Pancreas (tissue), 10 donors: ENCODE results near the gene SIGLEC8. TPM values are rescaled to one million over a fixed set of nuclear protein-coding genes. Genes with fewer than 3 reads are reported as not detected.
"Not testable (repeated sequence)": the region's sequence is repeated elsewhere in the genome, so short reads cannot be mapped to it uniquely, and the experiment has no call there.

Experiments
- ATAC-seq, 4 donors: fragments of 200-7000 bp; cut with Tn5 transposase; one replicate each; pipeline versions ENCODE4 v1.8.0 to v1.9.1; 2020; ENCODE audit warnings: mild to moderate bottlenecking in 4 of 4, moderate library complexity in 4 of 4
- DNase-seq, 6 donors: peaks; one replicate each; pipeline ENCODE4 v3.0.0-alpha.2; 2020
- FAIRE-seq: peaks from 2 replicates; lab custom pipeline; 2012; peaks lifted over from hg19 to GRCh38; lab: Jason Lieb, UNC
- H3K27ac ChIP-seq, 4 donors: fragments of 200-600 bp; sonication (generic); 1 replicate in 3 of 4; 2 replicates in 1 of 4; pipeline versions ENCODE4 v1.5.0 to v1.8.0; 2020
- H3K27me3 ChIP-seq, 4 donors: fragments of 200-600 bp; one replicate each; pipeline ENCODE4 v1.8.0; 2021
- H3K36me3 ChIP-seq, 3 donors: fragments of 200-600 bp; sonication (generic) in 1 of 3; one replicate each; pipeline versions ENCODE4 v1.5.0 to v1.8.0; 2020 to 2021
- H3K4me1 ChIP-seq, 3 donors: fragments of 200-600 bp; one replicate each; pipeline ENCODE4 v1.8.0; 2021
- H3K4me3 ChIP-seq, 4 donors: fragments of 200-600 bp; sonication (generic) in 2 of 4; one replicate each; pipeline versions ENCODE4 v1.5.0 to v1.8.0; 2020 to 2021
- H3K9me3 ChIP-seq, 4 donors: fragments of 200-600 bp; one replicate each; pipeline ENCODE4 v1.8.0; 2021
- WGBS, 2 donors: extraction: QIAGEN DNeasy Blood & Tissue Kit; methylation state at CpG; one replicate each; pipeline ENCODE4 v1.1.7; 2013; 5-methylcytosine and 5-hydroxymethylcytosine counted together
- intact Hi-C, 3 donors: fragments of 100-400 bp; cut with DNase I; formaldehyde crosslinking; loops; one replicate each; pipeline versions ENCODE4 v1.11.1 to v1.14.2; 2022
- polyA plus RNA-seq, 2 donors: library from polyadenylated mRNA; stranded (reverse); fragments of 200-250 nt; gene quantifications; one replicate each; pipeline ENCODE4 v1.2.3, GENCODE V29; 2013
- total RNA-seq, 6 donors: library from RNA; stranded (reverse); fragmentation: NEBNext Ultra II Directional in 4 of 6; extraction: Animal tissue kit (Norgen Biotek cat#: 25700) in 4 of 6; gene quantifications; one replicate each; pipeline versions ENCODE4 v1.2.1 to v1.2.4, GENCODE V29; 2021 to 2023
- TF ChIP-seq, protein P1 (sequence below), 4 donors: fragments of 200-600 bp; sonication (generic) in 3 of 4; IDR thresholded peaks; one replicate each; pipeline versions ENCODE4 v1.5.0 to v1.8.0; 2021; ENCODE audit warnings: antibody characterized with exemption in 4 of 4
- donor health status: healthy with polysubstance abuse.
- donor health status: DM: no; HTN: no; CAD: no; lungs with moderate emphysema.
- donor health status: DM: no; HTN: no; CAD: no.
- donor health status: control.
- donor health status: control.
- donor health status: Bipolar disorder and iron deficiency.
- donor health status: DM: yes; HTN: yes; CAD: no.
- donor health status: DM: no; HTN: no; CAD: no.
- donor health status: DM: no; HTN: no; CAD: no.
- donor health status: DM: yes; HTN: yes; CAD: no.

Gene SIGLEC8
- total and polyA plus RNA-seq, 8 donors = 0.07 to 3.8 (median 0.20) TPM; not detected in 2

DNA sequence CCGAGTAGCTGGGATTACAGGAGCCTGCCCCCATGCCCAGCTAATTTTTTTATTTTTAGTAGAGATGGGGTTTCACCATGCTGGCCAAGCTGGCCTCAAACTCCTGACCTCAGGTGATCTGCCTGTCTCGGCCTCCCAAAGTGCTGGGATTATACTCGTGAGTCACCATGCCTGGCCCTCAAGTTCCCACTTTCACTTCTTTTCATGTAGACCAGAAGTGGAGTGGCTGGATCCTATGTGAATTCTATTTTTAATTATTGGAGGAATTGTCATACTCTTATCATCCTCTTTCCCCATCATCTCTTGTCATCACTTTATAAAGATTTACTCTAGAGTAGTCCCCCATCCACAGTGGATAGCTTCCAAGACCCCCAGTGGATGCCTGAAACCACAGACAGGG, 28.0 kb downstream of the SIGLEC8 start:
- intact Hi-C loops = no loop called here
- no peak for FAIRE-seq
- Histone ChIP-seq H3K4me3 (no peak overlapping the region), H3K36me3 (no peaks in the 10 kb centered on the region), H3K4me1 (no peaks in the 10 kb centered on the region), H3K27me3 (no peaks in the 10 kb centered on the region), H3K27ac (no peak overlapping the region), H3K9me3 (no peaks in the 10 kb centered on the region)
- 31 to 40% methylated on average over 3 of the region's 3 CpGs for WGBS, 2 donors
- ATAC-seq = no peak
- TF ChIP-seq, protein P1, sequence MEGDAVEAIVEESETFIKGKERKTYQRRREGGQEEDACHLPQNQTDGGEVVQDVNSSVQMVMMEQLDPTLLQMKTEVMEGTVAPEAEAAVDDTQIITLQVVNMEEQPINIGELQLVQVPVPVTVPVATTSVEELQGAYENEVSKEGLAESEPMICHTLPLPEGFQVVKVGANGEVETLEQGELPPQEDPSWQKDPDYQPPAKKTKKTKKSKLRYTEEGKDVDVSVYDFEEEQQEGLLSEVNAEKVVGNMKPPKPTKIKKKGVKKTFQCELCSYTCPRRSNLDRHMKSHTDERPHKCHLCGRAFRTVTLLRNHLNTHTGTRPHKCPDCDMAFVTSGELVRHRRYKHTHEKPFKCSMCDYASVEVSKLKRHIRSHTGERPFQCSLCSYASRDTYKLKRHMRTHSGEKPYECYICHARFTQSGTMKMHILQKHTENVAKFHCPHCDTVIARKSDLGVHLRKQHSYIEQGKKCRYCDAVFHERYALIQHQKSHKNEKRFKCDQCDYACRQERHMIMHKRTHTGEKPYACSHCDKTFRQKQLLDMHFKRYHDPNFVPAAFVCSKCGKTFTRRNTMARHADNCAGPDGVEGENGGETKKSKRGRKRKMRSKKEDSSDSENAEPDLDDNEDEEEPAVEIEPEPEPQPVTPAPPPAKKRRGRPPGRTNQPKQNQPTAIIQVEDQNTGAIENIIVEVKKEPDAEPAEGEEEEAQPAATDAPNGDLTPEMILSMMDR (IDR thresholded peaks at IDR 0.05) = no peak
- DNase-seq = no peak

GRCh38 chr19:51427201-51427600, 31.1 kb downstream of the SIGLEC8 start:
- ATAC-seq = no peak
- Histone ChIP-seq H3K36me3 (no peaks in the 10 kb centered on the region), H3K27ac (no peak overlapping the region), H3K9me3 (no peaks in the 10 kb centered on the region), H3K4me1 (no peaks in the 10 kb centered on the region), H3K4me3 (no peak overlapping the region), H3K27me3 (no peaks in the 10 kb centered on the region)
- TF ChIP-seq, protein P1 (IDR thresholded peaks at IDR 0.05) = no peak
- FAIRE-seq = no peak
- intact Hi-C loops = loop anchor here in 1 of 3 donors (10.0 kb wide), 1 partner anchor 92 kb away; no protein-coding TSS in a partner anchor
- DNase-seq = no peak
- 53 to 58% methylated on average over 3 of the region's 3 CpGs for WGBS, 2 donors

DNA sequence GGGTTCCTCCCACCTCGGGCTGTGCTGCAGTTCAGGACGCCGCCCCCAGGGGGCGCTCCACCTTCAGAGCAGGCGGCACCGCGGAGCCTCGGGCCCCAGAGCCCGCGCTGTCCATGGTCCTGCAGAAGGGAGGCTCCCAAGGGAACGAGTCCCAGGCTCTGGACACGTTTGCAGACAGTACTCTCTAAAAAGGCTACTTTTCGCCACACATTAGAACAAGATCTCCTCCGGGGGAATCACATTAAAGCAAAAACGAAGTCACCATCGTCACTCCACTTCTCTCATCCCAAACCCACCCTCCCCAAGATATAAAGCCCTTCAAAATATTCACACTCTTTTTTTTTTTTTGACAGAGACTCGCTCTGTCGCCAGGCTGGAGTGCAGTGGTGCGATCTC, 36.2 kb downstream of the SIGLEC8 start:
- Histone ChIP-seq H3K4me3 (no peak overlapping the region), H3K4me1 (no peaks in the 10 kb centered on the region), H3K36me3 (no peaks in the 10 kb centered on the region), H3K9me3 (no peaks in the 10 kb centered on the region), H3K27ac (no peak overlapping the region), H3K27me3 (peaks cover 0 to 4% (median 0%) of the 10 kb centered on the region in 4 donors)
- TF ChIP-seq, protein P1 (IDR thresholded peaks at IDR 0.05) = peak; percentile 92 to 100 (median 96)
- ATAC-seq (peak; percentile 83 to 97 (median 96)), FAIRE-seq (no peak), DNase-seq (peak; percentile 67 to 98 (median 84))
- 6 to 9% methylated on average over 19 of the region's 19 CpGs for WGBS, 2 donors
- intact Hi-C loops = loop anchor here in 1 of 3 donors (10.0 kb wide), 1 partner anchor 87 kb away; no protein-coding TSS in a partner anchor

- FAIRE-seq = no peak
- H3K4me3 ChIP-seq = no peak overlapping the region
- no peaks in the 10 kb centered on the region for H3K4me1 ChIP-seq
Measured at GRCh38 chr19:51421229-51422052, 36.8 kb downstream of the SIGLEC8 start.

GRCh38 chr19:51420511-51420910, 37.7 kb downstream of the SIGLEC8 start:
- not testable (repeated sequence) for H3K27ac ChIP-seq, H3K27me3 ChIP-seq, DNase-seq, ATAC-seq, H3K36me3 ChIP-seq, H3K4me3 ChIP-seq, FAIRE-seq, H3K9me3 ChIP-seq, H3K4me1 ChIP-seq
- intact Hi-C loops = loop anchor here in 1 of 3 donors (10.0 kb wide), 1 partner anchor 86 kb away; no protein-coding TSS in a partner anchor
- 71 to 86% methylated on average over 11 of the region's 11 CpGs for WGBS, 2 donors

More at GRCh38 chr19:51421229-51422052, 36.8 kb downstream of the SIGLEC8 start:
- peak in 1 of 6 donors; percentile 48 for DNase-seq
- peaks cover 0 to 4% (median 0%) of the 10 kb centered on the region in 4 donors for H3K27me3 ChIP-seq
- no peaks in the 10 kb centered on the region for H3K36me3 ChIP-seq
- 10 to 13% methylated on average over 26 to 39 of the region's 39 CpGs for WGBS, 2 donors
- no peaks in the 10 kb centered on the region for H3K9me3 ChIP-seq
- H3K27ac ChIP-seq = no peak overlapping the region
- intact Hi-C loops = loop anchor here in 1 of 3 donors (10.0 kb wide), 1 partner anchor 87 kb away; no protein-coding TSS in a partner anchor
- TF ChIP-seq, protein P1 (IDR thresholded peaks at IDR 0.05) = no peak
- ATAC-seq = no peak
